GM06990 (cell line): ENCODE measurements around the gene C11orf24.

Experiments
- DNase-seq: peaks from one replicate; pipeline ENCODE4 v3.0.0-alpha.2; 2011; ENCODE audit not compliant: insufficient read length; ENCODE audit errors: extremely low read depth
- H3K27me3 ChIP-seq: replicated peaks from 2 replicates; pipeline ENCODE4 v1.6.0; 2011; ENCODE audit warnings: low read length; ENCODE audit not compliant: control insufficient read depth, insufficient read depth
- H3K36me3 ChIP-seq: 2 replicates; pipeline ENCODE4 v1.5.1; 2011; ENCODE audit warnings: low read length; ENCODE audit not compliant: control insufficient read depth, insufficient read depth
- H3K4me3 ChIP-seq: replicated peaks from 2 replicates; pipeline ENCODE4 v1.5.1; 2011; ENCODE audit warnings: low read depth, mild to moderate bottlenecking, control low read depth, low read length
- CTCF ChIP-seq: IDR thresholded peaks from 2 replicates; pipeline ENCODE4 v1.5.1; 2011; ENCODE audit warnings: low read length, control low read depth, mild to moderate bottlenecking, inconsistent platforms; ENCODE audit not compliant: insufficient read depth, poor library complexity, severe bottlenecking

Gene C11orf24

DNA sequence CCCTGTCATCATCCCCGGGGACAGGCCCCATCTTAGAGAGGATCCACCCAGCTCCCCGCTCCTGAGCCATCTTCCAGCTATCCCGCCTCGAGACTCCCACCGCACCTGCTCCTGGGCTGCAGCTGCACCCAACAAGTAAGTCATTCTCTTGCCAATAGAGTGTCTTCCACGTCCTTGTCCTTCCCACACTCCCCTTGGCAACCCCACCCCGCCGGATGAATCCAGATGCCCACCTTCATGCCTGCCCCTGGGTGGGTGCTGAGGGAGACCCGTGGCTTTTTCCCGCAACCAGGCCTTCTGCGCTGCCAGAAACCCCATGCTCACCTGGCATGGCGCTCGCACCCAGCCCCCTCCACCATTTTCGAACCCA lies 11.1 kb upstream of the C11orf24 start:
- Histone ChIP-seq H3K36me3 (no peaks in the 10 kb centered on the region), H3K27me3 (no peaks in the 10 kb centered on the region), H3K4me3 (peak overlapping the region; percentile 2; the same call in 1 of the 2 replicates)
- TF ChIP-seq CTCF: no peak
- no peak for DNase-seq

GRCh38 chr11:68282141-68282860 lies 10.5 kb upstream of the C11orf24 start:
- Histone ChIP-seq H3K36me3 (no peaks in the 10 kb centered on the region), H3K27me3 (no peaks in the 10 kb centered on the region), H3K4me3 (peak overlapping the region; percentile 15)
- TF ChIP-seq CTCF: no peak
- DNase-seq: peak; percentile 56

GRCh38 chr11:68279676-68280075 lies 7.9 kb upstream of the C11orf24 start:
- no peak overlapping the region for H3K4me3 ChIP-seq
- no peaks in the 10 kb centered on the region for H3K27me3 ChIP-seq
- TF ChIP-seq CTCF: no peak
- H3K36me3 ChIP-seq: no peaks in the 10 kb centered on the region
- no peak for DNase-seq

GRCh38 chr11:68276861-68277260 lies 5.1 kb upstream of the C11orf24 start:
- TF ChIP-seq CTCF: no peak
- DNase-seq: no peak
- H3K27me3 ChIP-seq: no peaks in the 10 kb centered on the region
- no peaks in the 10 kb centered on the region for H3K36me3 ChIP-seq
- H3K4me3 ChIP-seq: no peak overlapping the region

DNA sequence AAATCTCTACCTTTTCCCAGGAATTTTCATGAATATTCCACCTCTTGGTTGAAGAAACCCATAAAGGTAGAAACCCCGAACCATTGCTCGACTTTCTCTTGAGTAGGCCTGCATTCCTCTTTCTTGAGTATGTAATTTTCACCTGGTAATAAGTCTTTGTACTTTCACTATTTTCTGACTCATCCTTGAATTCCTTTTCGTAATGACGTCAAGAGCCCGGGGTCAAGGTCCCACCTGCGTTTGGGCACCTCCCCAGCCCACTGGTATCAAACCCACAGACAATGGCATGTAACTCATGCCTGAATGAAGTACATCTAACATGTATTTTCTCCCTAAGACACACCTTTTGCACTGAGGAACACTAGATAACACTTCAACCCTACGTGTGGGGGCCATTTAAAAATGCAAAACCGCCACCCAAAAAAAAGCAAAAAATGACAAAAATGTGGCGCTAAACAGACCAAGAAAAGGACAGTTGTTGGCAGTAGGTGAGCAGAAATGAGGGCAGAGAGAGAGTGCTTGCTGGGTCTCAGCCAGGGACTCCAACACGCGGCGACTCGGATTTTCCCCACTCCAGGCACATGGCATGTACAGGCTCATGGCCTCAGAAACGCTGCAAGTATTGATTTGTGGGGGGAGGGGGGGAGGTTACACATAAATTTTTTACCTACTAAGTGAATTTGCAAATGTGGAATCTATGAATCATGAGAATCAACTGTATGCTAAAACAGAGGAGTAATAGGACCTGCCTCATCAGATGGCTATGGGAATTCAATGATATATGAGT lies 4.1 kb upstream of the C11orf24 start:
- Histone ChIP-seq H3K27me3 (no peaks in the 10 kb centered on the region), H3K36me3 (no peaks in the 10 kb centered on the region), H3K4me3 (no peak overlapping the region)
- no peak for DNase-seq
- TF ChIP-seq CTCF: no peak
